ENCODE data around the gene SLC7A7.
"Not testable (repeated sequence)": the region's sequence is repeated elsewhere in the genome, so short reads cannot be mapped to it uniquely, and the experiment has no call there.

The SLC7A7 gene

GRCh38 chr14:22752422-22752821 lies 62.8 kb downstream of the SLC7A7 start:
- no peak for DNase-seq (ENCODE audit: low spot score)

- DNase-seq (ENCODE audit: low spot score), result no peak
These were observed 66.6 kb downstream of the SLC7A7 start for GRCh38 chr14:22748631-22749068.

GRCh38 chr14:22748206-22748605 lies 67.0 kb downstream of the SLC7A7 start:
- no peak for DNase-seq (ENCODE audit: low spot score)

- no peak for DNase-seq (ENCODE audit: low spot score)
These were observed 67.5 kb downstream of the SLC7A7 start for GRCh38 chr14:22747769-22748168.

- no peak for DNase-seq (ENCODE audit: low spot score)
These were observed 75.2 kb downstream of the SLC7A7 start for GRCh38 chr14:22740020-22740419.

GRCh38 chr14:22739423-22739822 lies 75.8 kb downstream of the SLC7A7 start:
- DNase-seq (ENCODE audit: low spot score), result no peak

- DNase-seq (ENCODE audit: low spot score), result no peak
These were observed 78.2 kb downstream of the SLC7A7 start for GRCh38 chr14:22737052-22737451.

GRCh38 chr14:22736384-22736783 lies 78.9 kb downstream of the SLC7A7 start:
- not testable (repeated sequence) for DNase-seq (ENCODE audit: low spot score)

GRCh38 chr14:22735096-22735495 lies 80.1 kb downstream of the SLC7A7 start:
- no peak for DNase-seq (ENCODE audit: low spot score)

GRCh38 chr14:22733829-22734228 lies 81.4 kb downstream of the SLC7A7 start:
- no peak for DNase-seq (ENCODE audit: low spot score)

GRCh38 chr14:22732062-22732461 lies 83.2 kb downstream of the SLC7A7 start:
- not testable (repeated sequence) for DNase-seq (ENCODE audit: low spot score)

GRCh38 chr14:22726012-22726411 lies 89.2 kb downstream of the SLC7A7 start:
- no peak for DNase-seq (ENCODE audit: low spot score)

- not testable (repeated sequence) for DNase-seq (ENCODE audit: low spot score)
These were observed 89.9 kb downstream of the SLC7A7 start for GRCh38 chr14:22725374-22725773.

- DNase-seq (ENCODE audit: low spot score), result not testable (repeated sequence)
These were observed 90.4 kb downstream of the SLC7A7 start for GRCh38 chr14:22724847-22725246.

GRCh38 chr14:22723815-22724214 lies 91.4 kb downstream of the SLC7A7 start:
- no peak for DNase-seq (ENCODE audit: low spot score)
